Measurements from ENCODE around the gene MASTL.
"Not testable (repeated sequence)": the region's sequence is repeated elsewhere in the genome, so short reads cannot be mapped to it uniquely, and the experiment has no call there.

Gene MASTL

GRCh38 chr10:27155066-27155754, at the start of gene MASTL:
TSS of gene MASTL (plus strand) at chr10:27155352. CDS start at chr10:27155427, 75 bp downstream.
- peak; percentile 48 for DNase-seq

DNA sequence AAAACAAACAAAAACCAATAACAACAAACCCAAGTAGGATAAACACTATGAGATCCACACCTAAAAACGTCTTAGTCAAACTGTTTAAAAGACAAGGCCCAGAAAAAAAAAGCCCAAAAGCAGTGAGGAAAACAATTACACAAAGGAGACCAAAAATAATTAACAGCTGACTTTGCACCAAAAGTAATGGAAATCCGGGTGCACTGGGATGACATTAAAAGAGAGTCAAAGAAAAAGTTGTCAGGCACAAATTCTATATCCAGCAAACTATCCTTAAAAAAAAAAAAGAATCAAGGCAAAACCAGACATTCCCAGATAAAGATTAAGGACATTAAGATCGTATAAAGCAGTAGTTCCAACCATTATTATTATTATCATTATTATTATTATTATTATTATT, 47.0 kb upstream of the MASTL start:
- no peak for DNase-seq

GRCh38 chr10:27134371-27134770, 20.8 kb upstream of the MASTL start:
- no peak for DNase-seq

- DNase-seq, result no peak
These were observed 16.9 kb upstream of the MASTL start for GRCh38 chr10:27138277-27138676.

DNA sequence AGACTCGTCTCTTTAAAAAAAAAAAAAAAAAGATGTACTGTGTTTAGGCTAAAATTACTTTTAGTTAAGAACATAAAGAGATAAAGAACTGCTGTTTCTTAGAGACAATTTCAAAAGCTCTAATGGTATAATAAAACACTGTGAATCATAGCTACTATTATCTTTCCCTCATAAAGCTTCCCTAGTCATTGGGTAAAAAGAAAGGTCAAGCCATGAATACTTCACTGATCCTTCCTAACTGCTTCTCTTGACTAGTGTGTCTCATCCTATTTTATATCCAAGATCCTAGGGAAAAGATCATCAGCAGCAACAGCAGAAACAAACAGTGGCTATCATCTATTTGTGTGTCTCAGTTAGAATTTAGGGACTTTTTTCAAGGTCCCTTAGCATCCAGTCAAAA, 11.5 kb upstream of the MASTL start:
- no peak for DNase-seq

- no peak for DNase-seq
These were observed 9.2 kb upstream of the MASTL start for GRCh38 chr10:27145937-27146336.

DNA sequence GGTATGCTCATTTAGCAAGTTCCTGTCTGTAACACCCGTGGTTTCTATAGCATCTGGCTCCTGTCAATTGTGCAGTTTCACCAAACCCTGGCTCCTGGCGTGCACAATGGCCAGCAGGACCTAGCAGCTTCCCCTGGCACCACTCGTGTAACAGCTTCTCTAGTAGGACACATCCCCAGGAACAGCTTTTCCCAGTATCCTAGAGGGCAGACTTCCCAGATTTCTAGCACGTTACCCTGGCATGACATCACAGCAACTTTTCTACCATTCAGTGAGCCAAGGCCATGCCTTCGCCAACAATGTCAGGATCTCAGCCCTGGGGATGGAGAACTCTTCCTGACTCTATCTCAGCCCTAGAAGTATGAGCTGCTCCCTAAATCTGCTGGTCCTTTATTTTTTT, 7.5 kb upstream of the MASTL start:
- DNase-seq, result no peak

GRCh38 chr10:27150261-27150660, 4.9 kb upstream of the MASTL start:
- no peak for DNase-seq

GRCh38 chr10:27152687-27153086, 2.5 kb upstream of the MASTL start:
- no peak for DNase-seq

DNA sequence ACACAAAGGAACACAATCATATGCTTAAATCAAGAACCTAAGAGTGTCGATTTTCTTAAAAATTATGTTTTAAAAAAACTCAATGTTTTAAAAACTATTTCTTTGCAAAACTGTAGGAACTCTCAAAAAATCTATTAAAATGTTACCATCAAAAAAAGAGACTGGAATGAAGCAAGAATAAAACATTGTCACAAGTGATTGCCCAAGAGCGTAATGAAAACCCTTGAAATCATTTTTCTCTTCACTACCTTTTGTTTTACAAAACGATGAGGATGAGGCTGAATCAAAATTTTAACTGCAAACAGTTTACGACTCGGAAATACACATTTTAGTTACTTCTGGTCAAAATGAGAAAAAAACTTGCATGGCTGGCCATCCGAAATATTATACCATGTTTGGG, 1.8 kb upstream of the MASTL start:
- no peak for DNase-seq

GRCh38 chr10:27153845-27154193, 1.3 kb upstream of the MASTL start:
- DNase-seq, result no peak

DNA sequence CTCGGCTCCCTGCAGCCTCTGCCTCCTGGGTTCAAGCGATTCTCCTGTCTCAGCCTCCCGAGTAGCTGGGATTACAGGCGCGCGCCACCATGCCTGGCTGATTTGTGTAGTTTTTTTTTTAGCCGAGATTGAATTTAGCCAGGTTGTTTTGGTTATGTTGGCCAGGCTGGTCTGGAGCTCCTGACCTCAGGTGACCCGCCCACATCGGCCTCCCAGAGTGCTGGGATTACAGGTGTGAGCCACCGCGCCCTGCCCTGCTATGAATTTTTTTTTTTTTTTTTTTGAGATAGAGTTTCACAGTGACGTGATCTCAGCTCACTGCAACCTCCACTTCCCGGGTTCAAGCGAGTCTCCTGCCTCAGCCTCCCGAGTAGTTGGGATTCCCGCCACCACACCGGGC, 1.4 kb downstream of the MASTL start:
- not testable (repeated sequence) for DNase-seq

GRCh38 chr10:27157150-27157549, 2.0 kb downstream of the MASTL start:
- DNase-seq, result no peak

DNA sequence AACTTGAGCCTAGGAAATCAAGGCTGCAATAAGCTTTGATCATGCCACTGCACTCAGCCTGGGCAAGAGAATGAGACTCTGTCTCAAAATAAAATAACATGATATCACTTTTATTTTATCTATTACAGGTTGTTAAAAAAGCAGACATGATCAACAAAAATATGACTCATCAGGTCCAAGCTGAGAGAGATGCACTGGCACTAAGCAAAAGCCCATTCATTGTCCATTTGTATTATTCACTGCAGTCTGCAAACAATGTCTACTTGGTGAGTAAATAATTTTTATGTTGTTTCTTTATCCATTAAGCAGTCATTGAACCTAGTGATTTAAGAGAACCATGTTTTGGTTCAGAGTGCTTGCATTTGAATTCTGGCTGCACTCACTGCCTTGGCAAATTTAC, 3.3 kb downstream of the MASTL start:
- no peak for DNase-seq

DNA sequence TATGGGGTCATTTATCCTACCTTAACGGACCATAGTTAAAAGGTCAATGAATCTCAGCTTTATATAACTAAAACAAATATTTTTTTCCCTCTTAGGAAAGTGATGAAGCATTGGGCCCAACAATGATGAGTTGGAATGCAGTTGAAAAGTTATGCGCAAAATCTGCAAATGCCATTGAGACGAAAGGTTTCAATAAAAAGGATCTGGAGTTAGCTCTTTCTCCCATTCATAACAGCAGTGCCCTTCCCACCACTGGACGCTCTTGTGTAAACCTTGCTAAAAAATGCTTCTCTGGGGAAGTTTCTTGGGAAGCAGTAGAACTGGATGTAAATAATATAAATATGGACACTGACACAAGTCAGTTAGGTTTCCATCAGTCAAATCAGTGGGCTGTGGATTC, 14.7 kb downstream of the MASTL start:
- DNase-seq, result no peak

- no peak for DNase-seq
These were observed 33.1 kb downstream of the MASTL start for GRCh38 chr10:27188259-27188658.

DNA sequence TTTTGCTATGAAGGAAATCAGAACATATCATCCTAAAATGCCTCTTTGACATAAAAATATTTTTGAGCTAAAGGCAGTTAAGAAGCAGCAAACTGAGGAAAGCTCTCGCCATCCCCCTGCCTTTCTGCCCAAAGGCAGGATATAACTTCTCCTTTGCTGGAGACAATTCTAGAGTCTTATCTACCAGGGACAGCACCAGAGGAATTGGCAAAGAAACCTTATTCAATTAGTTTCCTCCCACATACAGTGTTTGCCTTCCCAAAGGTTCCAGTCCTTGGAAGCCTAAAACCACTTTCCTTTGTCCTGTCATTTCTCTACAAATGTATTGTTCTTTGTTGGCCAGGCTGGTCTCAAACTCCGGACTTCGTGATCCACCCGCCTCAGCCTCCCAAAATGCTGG, 33.7 kb downstream of the MASTL start:
- DNase-seq, result no peak

DNA sequence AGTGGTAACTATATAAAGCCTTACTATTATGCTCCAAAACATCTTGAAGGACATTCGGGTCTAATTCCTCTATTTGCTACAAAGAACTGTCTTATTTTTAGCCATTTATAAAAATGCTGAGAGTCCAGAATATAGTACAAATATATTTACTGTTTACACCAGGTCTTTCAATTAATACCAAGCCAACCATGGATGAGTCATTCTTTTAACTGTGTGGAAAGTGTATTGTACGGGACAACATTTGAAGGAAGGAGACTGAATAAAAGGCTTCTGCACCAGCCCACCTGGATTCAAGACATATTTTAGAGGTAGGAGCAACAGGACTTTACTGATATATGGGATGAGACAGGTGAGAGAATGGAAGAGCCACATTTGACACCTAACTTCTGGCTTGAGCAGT, 35.4 kb downstream of the MASTL start:
- DNase-seq, result no peak

- no peak for DNase-seq
These were observed 37.1 kb downstream of the MASTL start for GRCh38 chr10:27192284-27192683.

DNA sequence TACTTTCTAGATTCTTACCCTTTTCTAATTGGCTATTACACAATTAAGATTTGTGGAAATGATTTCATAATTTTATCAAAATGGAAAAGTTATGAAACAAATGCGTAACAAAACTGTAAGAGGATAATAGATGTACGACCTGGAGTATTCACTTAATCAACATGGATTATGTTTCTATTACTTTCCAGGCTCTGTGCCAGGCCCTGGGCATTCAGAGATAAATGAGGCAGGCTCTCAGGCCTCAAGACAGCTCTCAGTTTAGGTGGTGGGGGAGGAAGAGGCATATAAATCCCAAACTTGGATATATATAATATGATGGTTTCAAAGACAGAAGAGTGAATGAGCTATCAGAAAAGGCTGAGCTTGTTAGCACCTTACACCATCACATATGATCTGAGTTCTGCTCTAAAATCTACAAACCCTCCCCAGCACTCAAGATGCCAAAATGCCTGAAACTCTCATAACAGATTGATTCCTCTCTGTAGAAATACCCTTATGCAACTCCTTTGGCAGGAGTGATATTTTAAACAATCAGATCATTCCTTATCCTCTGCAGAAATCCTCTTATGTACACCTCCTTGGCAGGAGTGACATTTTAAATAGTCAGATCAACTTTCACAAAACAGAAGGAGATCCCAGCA, 42.9 kb downstream of the MASTL start:
- DNase-seq, result no peak

DNA sequence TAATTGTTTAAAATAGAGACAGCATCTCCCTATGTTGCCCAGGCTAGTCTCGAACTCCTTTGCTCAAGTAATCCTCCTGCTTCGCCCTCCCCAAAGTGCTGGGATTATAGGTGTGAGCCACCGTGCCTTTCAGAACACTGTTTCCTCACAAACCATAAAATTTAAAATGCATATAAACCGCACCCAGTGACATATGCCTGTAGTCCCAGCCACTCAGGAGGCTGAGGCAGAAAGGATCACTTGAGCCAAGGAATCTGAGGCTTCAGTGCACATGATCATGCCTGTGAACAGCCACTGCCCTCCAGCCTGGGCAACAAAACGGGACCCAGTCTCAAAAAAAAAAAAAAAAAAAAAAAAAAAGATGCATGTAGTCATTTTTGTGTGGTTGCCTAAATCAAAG, 48.7 kb downstream of the MASTL start:
- no peak for DNase-seq

DNA sequence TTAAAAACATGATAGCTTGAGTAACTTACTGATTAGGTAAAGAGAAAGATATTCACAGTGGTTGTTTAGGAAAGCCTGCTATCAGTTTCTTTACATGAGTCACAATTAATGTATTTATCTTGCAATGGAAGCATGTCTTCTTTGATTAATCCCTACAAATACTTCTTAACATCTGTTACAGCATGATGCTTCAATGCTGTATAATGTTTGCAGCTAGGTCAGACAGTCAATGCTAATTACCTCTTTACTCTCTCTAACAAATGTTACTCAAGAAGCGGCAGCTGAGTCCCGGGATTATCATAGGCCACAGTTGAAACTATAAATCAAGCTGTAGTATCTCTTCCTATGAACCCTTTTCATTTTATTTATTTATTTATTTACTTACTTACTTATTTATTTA, 52.2 kb downstream of the MASTL start:
- no peak for DNase-seq

DNA sequence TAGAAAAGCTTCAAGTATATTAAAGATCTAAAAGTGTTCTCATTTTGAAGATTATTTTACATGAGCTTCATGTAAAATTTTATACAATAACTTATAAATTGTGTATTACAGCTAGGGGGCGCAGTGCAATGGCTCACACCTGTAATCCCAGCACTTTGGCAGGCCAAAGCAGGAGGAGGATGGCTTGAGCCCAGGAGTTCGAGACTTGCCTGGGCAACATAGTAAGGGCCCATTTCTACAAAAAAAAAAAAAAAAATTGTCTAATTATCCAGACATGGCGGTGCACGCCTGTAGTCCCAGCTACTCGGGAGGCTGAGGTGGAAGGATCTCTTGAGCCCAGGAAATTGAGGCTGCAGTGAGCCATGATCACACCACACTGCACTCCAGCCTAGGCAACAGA, 68.8 kb downstream of the MASTL start:
- DNase-seq, result peak; percentile 4

- no peak for DNase-seq
These were observed 69.9 kb downstream of the MASTL start for GRCh38 chr10:27225011-27225590.
